Erythroblast (primary cell): ENCODE results near the gene YIF1A.

ENCODE experiments used
- GATA1 ChIP-seq: IDR thresholded peaks from 2 replicates; pipeline ENCODE4 v1.6.1; 2011; ENCODE audit warnings: low read depth, mild to moderate bottlenecking, control low read depth, low read length, moderate library complexity
- POLR2A ChIP-seq: IDR thresholded peaks from 2 replicates; pipeline ENCODE4 v1.6.1; 2011; ENCODE audit warnings: mild to moderate bottlenecking, low read length

GRCh38 chr11:66261578-66261977 lies 27.4 kb downstream of the YIF1A start:
- TF ChIP-seq POLR2A (no peak), GATA1 (no peak)
